GM12892 (cell line): ENCODE data around the gene CPA5.

Source experiments
- POLR2A ChIP-seq: IDR thresholded peaks from 2 replicates; pipeline ENCODE4 v1.6.1; 2011; ENCODE audit warnings: low read depth, low read length, control low read depth
- POLR2AphosphoS5 ChIP-seq: IDR thresholded peaks from 2 replicates; pipeline ENCODE4 v1.6.1; 2011; ENCODE audit warnings: low read depth, low read length, control low read depth
- TAF1 ChIP-seq: IDR thresholded peaks from 2 replicates; pipeline ENCODE4 v1.6.1; 2011; ENCODE audit warnings: low read depth, mild to moderate bottlenecking, control low read depth, low read length, borderline replicate concordance

DNA sequence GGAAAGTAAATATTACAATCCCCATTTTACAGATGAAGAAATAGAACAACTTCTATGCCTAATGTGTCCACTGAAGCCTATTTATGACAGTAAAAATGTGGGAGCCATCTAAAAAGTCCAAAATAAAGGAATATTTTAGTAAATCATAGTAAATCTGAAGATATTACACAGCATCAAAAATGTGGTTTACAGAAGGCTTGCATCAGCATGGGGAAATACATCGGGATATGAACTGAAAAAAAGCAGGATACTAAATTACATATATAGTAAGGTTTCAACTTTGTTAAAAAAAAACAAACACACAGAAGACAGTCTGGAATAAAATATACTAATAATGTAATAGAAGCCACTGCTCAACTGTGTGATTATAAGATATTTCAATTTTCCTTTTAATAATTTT, 56.5 kb downstream of the CPA5 start:
- no peak for TF ChIP-seq POLR2A
- no peak for TF ChIP-seq POLR2AphosphoS5
- no peak for TF ChIP-seq TAF1
